Heart left ventricle (tissue), 16 donors: ENCODE data around the gene SNX21. TPM values are rescaled to one million over a fixed set of nuclear protein-coding genes. Genes with fewer than 3 reads are reported as not detected.
"Not testable (repeated sequence)": the region's sequence is repeated elsewhere in the genome, so short reads cannot be mapped to it uniquely, and the experiment has no call there.

Source experiments
- ATAC-seq, 4 donors: fragments of 200-7000 bp; cut with Tn5 transposase; one replicate each; pipeline ENCODE4 v1.9.1; 2020 to 2022; ENCODE audit warnings: moderate library complexity in 4 of 4, mild to moderate bottlenecking in 3 of 4, moderate number of reproducible peaks in 1 of 4
- DNase-seq, 5 donors: peaks; one replicate each; pipeline ENCODE4 v3.0.0-alpha.2; 2020
- H3K27ac ChIP-seq, 12 donors: fragments of 200-600 bp; sonication (generic) in 4 of 12; one replicate each; pipeline versions ENCODE4 v1.5.0 to v1.8.0; 2016 to 2022; ENCODE audit warnings: mild to moderate bottlenecking in 2 of 12
- H3K27me3 ChIP-seq, 9 donors: fragments of 200-600 bp; sonication (generic) in 2 of 9; one replicate each; pipeline versions ENCODE4 v1.5.1 to v1.8.0; 2016 to 2022; ENCODE audit warnings: mild to moderate bottlenecking in 3 of 9
- H3K36me3 ChIP-seq, 9 donors: fragments of 200-600 bp; sonication (generic) in 2 of 9; one replicate each; pipeline versions ENCODE4 v1.5.0 to v1.8.0; 2018 to 2022; ENCODE audit warnings: mild to moderate bottlenecking in 2 of 9
- H3K4me1 ChIP-seq, 12 donors: fragments of 200-600 bp; sonication (generic) in 4 of 12; one replicate each; pipeline versions ENCODE4 v1.5.0 to v1.8.0; 2016 to 2022; ENCODE audit warnings: mild to moderate bottlenecking in 3 of 12
- H3K4me3 ChIP-seq, 12 donors: fragments of 200-600 bp; sonication (generic) in 4 of 12; one replicate each; pipeline versions ENCODE4 v1.5.0 to v1.8.0; 2017 to 2022; ENCODE audit warnings: mild to moderate bottlenecking in 9 of 12, moderate library complexity in 4 of 12
- H3K9me3 ChIP-seq, 12 donors: fragments of 200-600 bp; sonication (generic) in 4 of 12; one replicate each; pipeline versions ENCODE4 v1.5.0 to v1.8.0; 2016 to 2022; ENCODE audit warnings: mild to moderate bottlenecking in 1 of 12
- POLR2A ChIP-seq, 2 donors: fragments of 450-650 bp; IDR thresholded peaks; one replicate each; pipeline ENCODE4 v1.6.1; 2017; ENCODE audit warnings: antibody characterized with exemption in 2 of 2, mild to moderate bottlenecking in 2 of 2, moderate library complexity in 2 of 2
- WGBS, 4 donors: extraction: QIAGEN DNeasy Blood & Tissue Kit in 2 of 4; methylation state at CpG; one replicate each; pipeline versions ENCODE4 v1.1.5 to v1.1.7; 2013 to 2018; 5-methylcytosine and 5-hydroxymethylcytosine counted together
- intact Hi-C, 10 donors: fragments of 100-400 bp; cut with DNase I; formaldehyde crosslinking; loops; one replicate each; pipeline versions ENCODE4 v1.11.1 to v1.14.2; 2022
- polyA plus RNA-seq, 2 donors: library from polyadenylated mRNA; stranded (reverse); fragments of 200-250 nt; gene quantifications; one replicate each; pipeline ENCODE4 v1.2.3, GENCODE V29; 2013
- total RNA-seq, 9 donors: library from RNA; depleted of rRNA in 2 of 9; stranded (reverse); fragments of >200 nt in 2 of 9; fragmentation: NEBNext Ultra II Directional in 3 of 9; extraction: Animal tissue kit (Norgen Biotek cat#: 25700) in 3 of 9; gene quantifications; one replicate each; pipeline versions ENCODE4 v1.1.0 to v1.2.4, GENCODE V29; 2016 to 2023
- TF ChIP-seq, protein P1 (sequence below), 12 donors: fragments of 200-600 bp; sonication (generic) in 4 of 12; IDR thresholded peaks; one replicate each; pipeline versions ENCODE4 v1.5.0 to v1.8.0; 2018 to 2022; ENCODE audit warnings: antibody characterized with exemption in 12 of 12, mild to moderate bottlenecking in 5 of 12
- donor health status: ischemic (EF 13 %, LVEDD 7.1; RV severe dilation, severe dysfunction).
- donor health status: healthy with polysubstance abuse.
- donor health status: DM: no; HTN: yes; CAD: no.
- donor health status: DM: no; HTN: no; CAD: no.
- donor health status: ischemic (EF 25% LVEDD 6.9; RV normal size, moderate dysfunction).
- donor health status: ischemic (EF 25% LVEDD 5.7; RV mildly dilated, moderate dysfunction).
- donor health status: healthy.
- donor health status: DM: yes; HTN: yes; CAD: no.
- donor health status: ischemic (EF 35%, LVEDD 5.7; RV mildly dilated, moderate dysfunction).
- donor health status: nonischemic (EF 11% LVEDD 7.7; RV severe dilation, severe dysfunction).
- donor health status: DM: yes; HTN: yes; CAD: no.
- donor health status: PGD.
- donor health status: ischemic (EF 29% LVEDD 5.4; RV normal size, mild dysfunction).
- donor health status: nonischemic (EF 23%, LVEDD 6.1; RV moderate dilation, normal function).

Gene SNX21
- total and polyA plus RNA-seq, 11 donors: 13.7 to 45.6 (median 18.9) TPM

DNA sequence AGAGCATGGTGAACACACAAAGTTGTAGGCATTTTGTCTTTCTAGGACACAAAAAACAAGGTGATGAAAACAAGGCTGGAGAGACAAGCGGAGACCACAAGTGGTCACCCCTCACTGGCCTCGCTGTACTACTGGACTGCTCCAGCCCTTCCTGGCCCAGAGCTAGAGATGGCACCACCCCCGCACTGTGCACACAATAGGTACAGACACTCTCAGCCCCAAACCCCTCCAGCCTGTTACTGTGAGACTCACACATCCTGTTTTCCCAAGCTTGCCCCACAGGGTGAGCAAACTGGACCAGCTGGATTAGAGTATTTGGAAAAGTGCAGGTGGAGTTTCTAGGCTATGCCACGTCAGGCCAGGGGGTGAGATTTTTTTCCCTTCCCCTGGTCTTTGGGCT, 39.0 kb downstream of the SNX21 start:
- intact Hi-C loops: no loop called here
- ATAC-seq (peak in 1 of 4 donors; percentile 58), DNase-seq (no peak)
- H3K27me3 ChIP-seq: no peaks in the 10 kb centered on the region
- H3K4me1 ChIP-seq: no peaks in the 10 kb centered on the region
- H3K27ac ChIP-seq: no peak overlapping the region
- H3K36me3 ChIP-seq: peaks cover 0 to 13% (median 10%) of the 10 kb centered on the region in 9 donors
- no peak overlapping the region for H3K4me3 ChIP-seq
- H3K9me3 ChIP-seq: no peaks in the 10 kb centered on the region
- 80 to 91% (median 89%) methylated on average over 4 of the region's 4 CpGs for WGBS, 4 donors
- TF ChIP-seq, protein P1, sequence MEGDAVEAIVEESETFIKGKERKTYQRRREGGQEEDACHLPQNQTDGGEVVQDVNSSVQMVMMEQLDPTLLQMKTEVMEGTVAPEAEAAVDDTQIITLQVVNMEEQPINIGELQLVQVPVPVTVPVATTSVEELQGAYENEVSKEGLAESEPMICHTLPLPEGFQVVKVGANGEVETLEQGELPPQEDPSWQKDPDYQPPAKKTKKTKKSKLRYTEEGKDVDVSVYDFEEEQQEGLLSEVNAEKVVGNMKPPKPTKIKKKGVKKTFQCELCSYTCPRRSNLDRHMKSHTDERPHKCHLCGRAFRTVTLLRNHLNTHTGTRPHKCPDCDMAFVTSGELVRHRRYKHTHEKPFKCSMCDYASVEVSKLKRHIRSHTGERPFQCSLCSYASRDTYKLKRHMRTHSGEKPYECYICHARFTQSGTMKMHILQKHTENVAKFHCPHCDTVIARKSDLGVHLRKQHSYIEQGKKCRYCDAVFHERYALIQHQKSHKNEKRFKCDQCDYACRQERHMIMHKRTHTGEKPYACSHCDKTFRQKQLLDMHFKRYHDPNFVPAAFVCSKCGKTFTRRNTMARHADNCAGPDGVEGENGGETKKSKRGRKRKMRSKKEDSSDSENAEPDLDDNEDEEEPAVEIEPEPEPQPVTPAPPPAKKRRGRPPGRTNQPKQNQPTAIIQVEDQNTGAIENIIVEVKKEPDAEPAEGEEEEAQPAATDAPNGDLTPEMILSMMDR (IDR thresholded peaks at IDR 0.05): no peak
- no peak for TF ChIP-seq POLR2A (IDR thresholded peaks at IDR 0.05)

DNA sequence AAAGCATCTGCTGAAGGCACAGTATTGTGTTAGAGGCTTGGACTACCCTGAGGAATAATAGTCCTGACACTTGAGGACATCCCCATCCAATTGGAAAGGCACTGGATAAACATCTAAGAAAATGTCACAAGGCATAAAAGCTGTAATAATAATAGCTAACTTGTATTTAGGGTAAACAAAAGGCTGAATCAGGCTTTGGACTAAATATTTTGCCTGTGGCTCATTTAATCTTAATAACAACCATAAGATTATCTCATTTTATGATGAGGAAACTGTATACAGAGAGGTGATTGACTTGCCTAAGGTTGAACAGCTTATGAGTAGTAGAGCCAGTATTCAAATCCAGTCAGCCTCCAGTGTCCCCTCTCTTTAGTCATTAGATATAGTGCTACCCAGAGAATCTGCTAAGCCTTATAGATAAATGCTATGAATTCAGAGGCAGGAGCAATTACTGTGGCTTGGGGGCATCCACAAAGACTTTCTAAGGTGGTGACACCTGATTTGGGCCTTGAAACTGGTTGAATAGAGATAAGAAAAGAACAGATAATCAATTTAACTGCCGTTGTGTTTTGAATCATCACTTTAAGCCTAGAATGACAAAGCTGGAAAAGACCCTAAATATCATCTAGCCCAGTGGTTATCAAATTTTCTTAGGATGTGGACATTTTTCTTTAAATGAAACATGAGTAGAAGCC, 40.0 kb downstream of the SNX21 start:
- H3K36me3 ChIP-seq: peaks cover 0 to 22% (median 18%) of the 10 kb centered on the region in 9 donors
- WGBS, 4 donors: 48 to 54% (median 51%) methylated on average over 1 of the region's 1 CpG
- ATAC-seq (no peak), DNase-seq (no peak)
- no peak overlapping the region for H3K4me3 ChIP-seq
- H3K9me3 ChIP-seq: no peaks in the 10 kb centered on the region
- intact Hi-C loops: no loop called here
- no peak overlapping the region for H3K27ac ChIP-seq
- H3K4me1 ChIP-seq: peaks cover 0 to 2% (median 0%) of the 10 kb centered on the region in 12 donors
- H3K27me3 ChIP-seq: no peaks in the 10 kb centered on the region
- TF ChIP-seq, protein P1 (IDR thresholded peaks at IDR 0.05): no peak
- no peak for TF ChIP-seq POLR2A (IDR thresholded peaks at IDR 0.05)

DNA sequence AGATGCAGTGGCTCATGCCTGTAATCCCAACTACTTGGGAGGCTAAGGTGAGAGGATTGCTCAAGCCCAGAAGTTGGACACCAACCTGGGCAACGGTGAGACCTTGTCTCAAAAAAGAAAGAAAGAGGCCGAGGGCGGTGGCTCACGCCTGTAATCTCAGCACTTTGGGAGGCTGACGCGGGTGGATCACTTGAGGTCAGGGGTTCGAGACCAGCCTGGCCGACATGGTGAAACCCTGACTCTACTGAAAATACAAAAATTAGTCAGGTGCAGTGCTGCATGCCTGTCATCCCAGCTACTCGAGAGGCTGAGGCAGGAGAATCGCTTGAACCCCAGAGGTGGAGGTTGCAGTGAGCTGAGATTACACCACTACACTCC, 40.5 kb downstream of the SNX21 start:
- intact Hi-C loops, ATAC-seq, H3K4me3 ChIP-seq, H3K27me3 ChIP-seq, DNase-seq, H3K4me1 ChIP-seq, H3K9me3 ChIP-seq, H3K27ac ChIP-seq: not testable (repeated sequence)
- peaks cover 0 to 27% (median 20%) of the 10 kb centered on the region in 9 donors for H3K36me3 ChIP-seq
- WGBS, 4 donors: 92 to 95% (median 94%) methylated on average over 10 of the region's 10 CpGs

DNA sequence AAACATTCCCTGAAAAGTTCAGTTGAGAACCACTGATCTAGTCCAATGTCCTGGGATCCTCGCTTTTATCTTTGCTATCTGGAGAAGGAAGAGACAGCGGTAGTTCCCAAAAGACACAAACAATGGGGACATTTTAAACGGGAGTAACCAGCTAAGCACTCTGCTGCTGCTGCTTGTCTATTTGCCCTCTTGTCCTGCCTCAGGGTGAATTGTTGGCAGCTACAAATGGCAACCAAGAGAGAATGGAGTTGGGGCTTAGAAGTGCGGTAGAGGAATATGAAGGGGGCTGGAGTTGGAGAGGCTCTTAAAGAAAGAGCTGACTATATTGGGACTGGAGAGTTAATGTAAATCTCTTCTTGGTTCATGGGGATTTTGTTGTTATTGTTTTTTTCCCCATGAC, 41.0 kb downstream of the SNX21 start:
- Histone ChIP-seq H3K36me3 (peaks cover 0 to 28% (median 20%) of the 10 kb centered on the region in 9 donors), H3K27me3 (no peaks in the 10 kb centered on the region), H3K4me3 (no peak overlapping the region), H3K9me3 (no peaks in the 10 kb centered on the region), H3K4me1 (peaks cover 0 to 2% (median 0%) of the 10 kb centered on the region in 12 donors), H3K27ac (no peak overlapping the region)
- no peak for TF ChIP-seq POLR2A (IDR thresholded peaks at IDR 0.05)
- TF ChIP-seq, protein P1 (IDR thresholded peaks at IDR 0.05): no peak
- intact Hi-C loops: no loop called here
- DNase-seq (no peak), ATAC-seq (no peak)
- WGBS, 4 donors: 57 to 74% (median 71%) methylated on average over 4 of the region's 4 CpGs
